Uterus (tissue), 2 donors: ENCODE data around the gene ZBTB8A.

Experiments used
- POLR2A ChIP-seq, 2 donors: fragments of 450-650 bp; IDR thresholded peaks; one replicate each; pipeline ENCODE4 v1.6.1; 2016; ENCODE audit warnings: antibody characterized with exemption in 2 of 2, mild to moderate bottlenecking in 1 of 2, moderate library complexity in 1 of 2
- TF ChIP-seq, protein P1 (sequence below), 4 experiments: fragments of 200-600 bp in 2 of 4; fragments of 450-650 bp in 2 of 4; sonication (generic) in 2 of 4; IDR thresholded peaks; one replicate each; pipeline ENCODE4 v1.5.1; 2016 to 2019; ENCODE audit warnings: antibody characterized with exemption in 4 of 4, mild to moderate bottlenecking in 2 of 4, moderate library complexity in 1 of 4

DNA sequence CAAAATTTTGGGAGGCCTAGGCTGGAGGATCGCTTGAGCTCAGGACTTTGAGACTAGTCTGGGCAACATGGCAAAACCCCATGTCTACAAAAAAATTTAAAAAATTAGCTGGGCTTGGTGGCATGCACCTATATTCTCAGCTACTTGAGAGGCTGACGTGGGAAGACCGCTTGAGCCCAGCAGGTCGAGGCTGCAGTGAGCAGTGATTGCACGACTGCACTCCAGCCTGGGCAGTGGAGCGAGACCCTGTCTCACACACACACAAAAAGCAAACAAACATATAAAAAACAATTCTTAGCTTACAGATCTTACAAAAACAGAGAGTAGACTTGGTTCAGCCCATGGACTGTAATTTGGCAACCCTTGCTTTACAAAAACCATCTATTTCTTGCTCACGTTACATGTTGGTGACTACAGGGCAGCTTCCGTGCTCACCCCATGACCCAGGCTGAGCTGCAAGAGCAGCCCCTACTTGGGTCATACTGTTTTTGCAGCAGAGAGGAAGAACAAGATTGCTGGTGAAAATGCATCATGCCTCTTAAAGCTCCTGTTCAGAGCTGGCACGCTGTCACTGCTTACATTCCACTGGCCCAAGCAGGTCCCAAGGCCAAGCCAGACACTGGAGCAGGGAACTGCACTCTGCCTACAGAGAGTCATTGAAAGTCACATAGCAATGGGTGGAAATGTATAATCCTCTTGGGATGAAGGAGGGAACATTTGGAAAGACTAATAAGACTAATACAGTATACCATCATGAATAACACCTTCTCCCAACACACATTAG lies 13.4 kb upstream of the ZBTB8A start:
- TF ChIP-seq POLR2A (IDR thresholded peaks at IDR 0.05): no peak
- TF ChIP-seq, protein P1, sequence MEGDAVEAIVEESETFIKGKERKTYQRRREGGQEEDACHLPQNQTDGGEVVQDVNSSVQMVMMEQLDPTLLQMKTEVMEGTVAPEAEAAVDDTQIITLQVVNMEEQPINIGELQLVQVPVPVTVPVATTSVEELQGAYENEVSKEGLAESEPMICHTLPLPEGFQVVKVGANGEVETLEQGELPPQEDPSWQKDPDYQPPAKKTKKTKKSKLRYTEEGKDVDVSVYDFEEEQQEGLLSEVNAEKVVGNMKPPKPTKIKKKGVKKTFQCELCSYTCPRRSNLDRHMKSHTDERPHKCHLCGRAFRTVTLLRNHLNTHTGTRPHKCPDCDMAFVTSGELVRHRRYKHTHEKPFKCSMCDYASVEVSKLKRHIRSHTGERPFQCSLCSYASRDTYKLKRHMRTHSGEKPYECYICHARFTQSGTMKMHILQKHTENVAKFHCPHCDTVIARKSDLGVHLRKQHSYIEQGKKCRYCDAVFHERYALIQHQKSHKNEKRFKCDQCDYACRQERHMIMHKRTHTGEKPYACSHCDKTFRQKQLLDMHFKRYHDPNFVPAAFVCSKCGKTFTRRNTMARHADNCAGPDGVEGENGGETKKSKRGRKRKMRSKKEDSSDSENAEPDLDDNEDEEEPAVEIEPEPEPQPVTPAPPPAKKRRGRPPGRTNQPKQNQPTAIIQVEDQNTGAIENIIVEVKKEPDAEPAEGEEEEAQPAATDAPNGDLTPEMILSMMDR (IDR thresholded peaks at IDR 0.05): no peak
